Measurements from ENCODE around the gene LAMTOR1. TPM values are rescaled to one million over a fixed set of nuclear protein-coding genes. Genes with fewer than 3 reads are reported as not detected.

The LAMTOR1 gene
- total and polyA plus RNA-seq, 2 donors (not counting 3 experiments of a cell fraction or from before 2014, with no cell fraction given), result 95.1 to 174 TPM

- H3K4me3 ChIP-seq (replicated peaks in 1 of 3; ENCODE audit: insufficient read depth in 1 of 3, low read depth in 1 of 3, low read length in 3 of 3), result no peak overlapping the region
- DNase-seq (ENCODE audit: low read depth, low spot score), result no peak
- intact Hi-C loops (cut with micrococcal nuclease), result no loop called here
- no peaks in the 10 kb centered on the region for H3K4me1 ChIP-seq (ENCODE audit: control insufficient read depth, extremely low read depth, insufficient read depth, low read length)
- CTCF ChIA-PET, result interaction anchor here (1.0 to 1.4 kb wide), 2 partner anchors 15 to 104 kb away, joined by 4 read pairs; no protein-coding TSS in a partner anchor
- no peak overlapping the region for H2AFZ ChIP-seq (ENCODE audit: low read depth, low read length)
- no peak overlapping the region for H3K9ac ChIP-seq (replicated peaks; ENCODE audit: extremely low read depth, insufficient read depth, low read length)
- no peak overlapping the region for H3K4me2 ChIP-seq (ENCODE audit: insufficient read depth, low read length)
- H3K79me2 ChIP-seq (ENCODE audit: control insufficient read depth, insufficient read depth, low read length), result no peaks in the 10 kb centered on the region
- no peaks in the 10 kb centered on the region for H3K9me3 ChIP-seq (replicated peaks; ENCODE audit: control insufficient read depth, insufficient read depth, low read length)
- dilution Hi-C loops (cut with MboI; ENCODE audit: extremely low pct_ligation_motif_present, low sequenced_read_pairs), result no loop called here
- POLR2A ChIA-PET, result no interaction called here
- H3K9me1 ChIP-seq (replicated peaks; ENCODE audit: control insufficient read depth, extremely low read depth, insufficient read depth, low read length), result no peaks in the 10 kb centered on the region
- H4K20me1 ChIP-seq (replicated peaks; ENCODE audit: control insufficient read depth, extremely low read depth, insufficient read depth, low read length), result no peaks in the 10 kb centered on the region
- H3K27ac ChIP-seq (ENCODE audit: insufficient read depth, low read depth, low read length), result no peak overlapping the region
- TF ChIP-seq GATA2 (IDR thresholded peaks at IDR 0.05; ENCODE audit: insufficient read depth, insufficient read length, low read depth, low read length), result no peak
- no peak for TF ChIP-seq FOS (IDR thresholded peaks at IDR 0.05; ENCODE audit: borderline replicate concordance, insufficient read depth, low read length)
- TF ChIP-seq EZH2 (IDR thresholded peaks at IDR 0.05; ENCODE audit: borderline replicate concordance, low read depth, low read length, severe bottlenecking), result no peak
- TF ChIP-seq, protein P1, sequence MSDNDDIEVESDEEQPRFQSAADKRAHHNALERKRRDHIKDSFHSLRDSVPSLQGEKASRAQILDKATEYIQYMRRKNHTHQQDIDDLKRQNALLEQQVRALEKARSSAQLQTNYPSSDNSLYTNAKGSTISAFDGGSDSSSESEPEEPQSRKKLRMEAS (IDR thresholded peaks at IDR 0.05; ENCODE audit: insufficient read depth, insufficient read length), result no peak
- no TSS peak for BruUV-seq (replicated peaks)
- FAIRE-seq, result no peak
- no peaks in the 10 kb centered on the region for H3K36me3 ChIP-seq (ENCODE audit: control insufficient read depth in 2 of 2, extremely low read depth in 1 of 2, insufficient read depth in 2 of 2, low read length in 2 of 2)
- H3K27me3 ChIP-seq (ENCODE audit: control insufficient read depth in 2 of 2, insufficient read depth in 2 of 2, low read length in 2 of 2), result peaks cover 5 to 8% of the 10 kb centered on the region in 2 experiments
These were observed 26.3 kb upstream of the LAMTOR1 start for GRCh38 chr11:72129381-72129780.

DNA sequence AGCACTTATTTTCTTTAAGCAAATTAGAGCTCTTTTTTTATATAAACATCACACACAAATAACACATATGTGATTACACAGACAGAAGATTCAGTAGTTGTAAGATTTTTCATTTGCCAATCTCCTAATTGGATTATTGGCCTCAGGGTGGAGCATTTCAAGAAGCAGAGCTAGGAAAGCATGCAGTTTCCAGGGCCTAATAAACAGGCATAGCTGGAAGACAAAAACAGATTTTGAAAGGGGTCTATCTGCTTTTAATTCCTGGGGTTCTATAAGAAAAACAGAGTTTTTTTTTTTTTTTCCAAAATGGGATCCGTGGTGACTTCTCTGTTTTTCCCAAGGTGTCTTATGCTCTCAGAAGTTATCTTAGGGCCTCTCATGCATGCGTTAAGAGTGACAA is 24.8 kb upstream of the LAMTOR1 start:
- H3K9me1 ChIP-seq (replicated peaks; ENCODE audit: control insufficient read depth, extremely low read depth, insufficient read depth, low read length), result no peaks in the 10 kb centered on the region
- CTCF ChIA-PET, result interaction anchor here (0.9 to 1.0 kb wide), 2 partner anchors 24 to 103 kb away, joined by 3 read pairs; no protein-coding TSS in a partner anchor
- TF ChIP-seq POLR2AphosphoS5 (IDR thresholded peaks at IDR 0.05; ENCODE audit: insufficient read depth, low read depth, low read length) (no peak), GATA2 (IDR thresholded peaks at IDR 0.05; ENCODE audit: insufficient read depth, insufficient read length, low read depth, low read length) (no peak)
- no peaks in the 10 kb centered on the region for H3K79me2 ChIP-seq (ENCODE audit: control insufficient read depth, insufficient read depth, low read length)
- no peak overlapping the region for H3K9ac ChIP-seq (replicated peaks; ENCODE audit: extremely low read depth, insufficient read depth, low read length)
- H3K36me3 ChIP-seq (ENCODE audit: control insufficient read depth in 2 of 2, extremely low read depth in 1 of 2, insufficient read depth in 2 of 2, low read length in 2 of 2), result no peaks in the 10 kb centered on the region
- H3K4me1 ChIP-seq (ENCODE audit: control insufficient read depth, extremely low read depth, insufficient read depth, low read length), result no peaks in the 10 kb centered on the region
- H3K27ac ChIP-seq (ENCODE audit: insufficient read depth, low read depth, low read length), result no peak overlapping the region
- no peak overlapping the region for H3K4me2 ChIP-seq (ENCODE audit: insufficient read depth, low read length)
- no peak overlapping the region for H2AFZ ChIP-seq (ENCODE audit: low read depth, low read length)
- dilution Hi-C loops (cut with MboI; ENCODE audit: extremely low pct_ligation_motif_present, low sequenced_read_pairs) (no loop called here), intact Hi-C loops (cut with micrococcal nuclease) (no loop called here)
- FAIRE-seq, result no peak
- no peak overlapping the region for H3K4me3 ChIP-seq (replicated peaks in 1 of 3; ENCODE audit: insufficient read depth in 1 of 3, low read depth in 1 of 3, low read length in 3 of 3)
- peaks cover 2 to 8% of the 10 kb centered on the region in 2 experiments for H3K27me3 ChIP-seq (ENCODE audit: control insufficient read depth in 2 of 2, insufficient read depth in 2 of 2, low read length in 2 of 2)
- no peaks in the 10 kb centered on the region for H4K20me1 ChIP-seq (replicated peaks; ENCODE audit: control insufficient read depth, extremely low read depth, insufficient read depth, low read length)
- no peak for DNase-seq (ENCODE audit: low read depth, low spot score)
- BruUV-seq (replicated peaks), result no TSS peak
- POLR2A ChIA-PET, result no interaction called here
- H3K9me3 ChIP-seq (replicated peaks; ENCODE audit: control insufficient read depth, insufficient read depth, low read length), result no peaks in the 10 kb centered on the region
